ENCODE results near the gene NAV2.

NAV2 gene

DNA sequence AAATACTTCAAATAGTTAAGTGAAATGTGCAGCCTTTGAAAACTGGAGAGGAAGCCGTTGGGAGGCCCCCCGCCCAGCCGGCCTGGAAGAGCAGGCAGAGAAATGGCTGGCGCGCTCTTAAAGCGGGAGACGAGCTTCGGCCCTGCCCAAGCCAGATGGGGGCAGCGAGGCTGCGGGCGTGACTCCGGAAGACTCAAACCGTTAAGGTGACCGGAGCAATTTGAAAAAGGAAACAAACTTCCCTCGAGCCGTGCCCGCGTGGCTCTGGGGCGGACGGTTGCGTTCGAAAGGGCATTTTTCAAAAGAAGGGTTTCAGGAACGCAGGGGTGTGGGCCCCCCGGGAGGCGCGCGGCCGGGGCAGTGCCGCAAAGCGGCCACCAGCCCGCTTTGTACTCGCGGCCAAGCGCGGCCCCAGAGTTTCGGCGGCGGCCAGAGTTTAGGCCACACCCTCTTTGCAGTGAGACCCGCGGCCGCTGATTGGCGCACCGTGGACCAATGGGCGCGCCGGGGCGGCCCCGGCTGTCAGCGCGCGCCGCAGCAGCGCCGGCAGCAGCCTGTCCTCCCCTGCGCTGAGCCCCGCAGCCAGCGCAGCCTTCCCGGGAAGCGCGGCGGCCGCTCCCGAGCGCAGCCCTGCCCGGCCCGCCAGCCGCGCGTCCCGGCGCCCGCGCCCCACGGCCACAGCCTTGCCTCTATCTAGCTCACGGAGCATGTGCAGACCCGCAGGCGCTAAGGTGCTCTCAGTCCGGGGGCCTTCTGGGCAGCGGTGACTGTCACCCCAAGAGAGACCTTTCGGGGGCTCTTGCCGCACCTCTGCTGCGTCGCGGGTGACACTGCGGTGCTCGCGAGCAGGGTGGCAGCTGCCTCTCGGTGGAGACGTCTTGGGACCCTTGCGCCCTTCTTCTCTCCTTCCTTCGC, at the start of gene NAV2:
Gene NAV2 (plus strand): TSS at position 557 of the 915 bp plus-strand sequence. CDS start 859 bp downstream, outside the sequence.
- H3K4me3 ChIP-seq (ENCODE audit: low read depth, low read length): peak within 1 kb of the TSS; percentile 44

GRCh38 chr11:19663206-19663605, 49.4 kb upstream of the NAV2 start:
- H3K4me3 ChIP-seq (ENCODE audit: low read depth, low read length): no peak overlapping the region

DNA sequence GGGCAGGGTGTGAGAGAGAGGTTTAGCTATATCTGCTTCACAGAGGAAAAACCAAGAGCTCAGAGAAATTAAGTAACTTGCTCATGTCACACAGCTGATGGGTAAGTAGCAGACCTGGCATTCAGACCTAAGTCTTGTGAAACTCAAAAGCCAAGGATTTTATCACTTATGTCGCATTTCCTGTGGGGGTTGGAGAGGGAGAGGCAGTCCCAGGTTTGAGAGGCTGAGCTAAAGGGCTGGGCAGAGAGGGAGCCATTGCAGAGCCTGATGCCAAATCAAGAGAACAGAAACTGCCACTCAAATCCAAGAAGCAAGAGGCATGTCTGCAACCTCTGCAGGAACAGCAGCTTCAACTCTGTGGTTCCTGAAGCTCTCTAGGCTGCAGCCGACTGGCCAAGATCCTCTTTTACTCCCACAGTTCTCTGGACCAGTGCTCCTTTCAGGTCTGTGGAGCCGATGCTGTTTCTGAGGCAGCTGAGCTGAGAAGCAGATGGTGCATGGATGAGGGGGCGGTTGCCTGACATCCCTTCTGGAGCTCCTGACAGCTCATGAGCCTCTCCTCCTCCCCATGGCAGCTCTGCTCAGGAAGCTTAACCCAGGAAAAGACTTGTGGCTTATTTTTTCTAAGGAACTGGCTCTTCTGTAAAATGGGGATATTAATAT, 47.6 kb upstream of the NAV2 start:
- H3K4me3 ChIP-seq (ENCODE audit: low read depth, low read length): no peak overlapping the region

DNA sequence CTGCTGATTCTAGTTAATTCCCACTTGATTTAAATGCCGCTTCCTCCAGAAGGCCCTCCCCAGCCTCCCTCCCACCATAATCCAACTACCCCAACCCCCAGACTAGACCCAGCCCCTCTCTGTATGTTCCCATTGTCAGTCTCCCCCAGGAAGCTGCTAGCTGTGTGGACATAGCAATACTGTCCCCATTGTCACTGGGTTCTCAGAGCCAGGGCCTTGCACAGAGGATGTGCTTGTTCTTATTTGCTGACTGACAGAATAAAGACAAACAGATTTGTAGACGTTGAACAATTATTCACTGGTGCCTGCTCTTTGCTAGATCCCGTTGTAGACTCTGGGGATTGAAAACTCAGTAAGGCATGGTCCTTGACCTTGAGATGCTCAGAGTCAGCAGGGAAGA, 45.7 kb upstream of the NAV2 start:
- no peak overlapping the region for H3K4me3 ChIP-seq (ENCODE audit: low read depth, low read length)

DNA sequence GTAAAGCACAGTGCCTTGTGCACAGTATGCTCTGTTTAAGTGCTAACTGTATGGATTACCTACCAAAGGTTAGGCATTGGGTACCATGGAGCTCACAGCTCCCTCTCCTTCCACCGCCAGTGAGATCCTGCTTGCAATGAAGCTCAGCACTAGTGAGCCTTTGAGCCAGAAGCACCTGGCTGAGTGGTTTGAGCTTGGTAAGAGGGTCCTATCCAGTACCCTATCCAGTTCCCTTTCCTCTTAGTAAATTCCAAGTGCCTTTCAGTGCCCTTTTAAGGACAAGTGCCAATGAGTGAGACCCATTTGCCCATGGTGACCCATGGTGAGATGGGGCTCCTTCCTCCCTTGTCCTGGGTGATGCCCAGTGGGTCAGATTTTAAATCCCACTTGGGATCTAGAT, 43.1 kb upstream of the NAV2 start:
- H3K4me3 ChIP-seq (ENCODE audit: low read depth, low read length): no peak overlapping the region

GRCh38 chr11:19670030-19670791, 42.4 kb upstream of the NAV2 start:
- no peak overlapping the region for H3K4me3 ChIP-seq (ENCODE audit: low read depth, low read length)

DNA sequence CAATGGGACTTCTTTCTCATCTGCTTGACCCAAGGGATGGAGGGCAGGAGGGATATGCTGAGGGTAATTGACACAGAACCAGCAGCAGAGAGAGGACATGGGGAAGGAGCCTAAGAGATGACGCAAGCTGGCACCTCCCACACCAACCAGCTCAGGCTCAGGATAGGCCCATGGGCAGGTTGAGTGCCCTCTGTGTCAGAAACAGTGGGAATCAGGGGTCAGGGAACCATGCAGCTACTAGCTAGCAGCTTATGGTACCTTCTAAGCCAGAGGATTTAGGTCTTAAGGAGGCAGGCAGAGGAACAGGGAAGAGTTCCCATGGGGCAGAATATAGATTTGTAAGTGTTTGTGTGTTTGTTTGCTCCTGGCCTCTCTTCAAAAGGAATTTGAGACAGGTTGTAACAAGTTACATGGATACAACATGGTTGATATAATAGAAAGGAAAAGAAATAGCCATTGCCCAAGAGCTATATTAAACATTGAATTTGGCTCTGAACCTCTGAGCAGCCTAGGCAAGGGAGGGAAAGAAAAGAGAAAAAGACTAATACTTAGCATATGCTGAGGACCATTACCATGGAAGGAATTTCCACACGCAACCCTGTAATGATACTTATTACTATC, 39.9 kb upstream of the NAV2 start:
- H3K4me3 ChIP-seq (ENCODE audit: low read depth, low read length): no peak overlapping the region

GRCh38 chr11:19673924-19674729, 38.5 kb upstream of the NAV2 start:
- H3K4me3 ChIP-seq (ENCODE audit: low read depth, low read length): no peak overlapping the region

- no peak overlapping the region for H3K4me3 ChIP-seq (ENCODE audit: low read depth, low read length)
Observed at GRCh38 chr11:19674836-19675235, 37.8 kb upstream of the NAV2 start.

GRCh38 chr11:19675397-19675796, 37.2 kb upstream of the NAV2 start:
- H3K4me3 ChIP-seq (ENCODE audit: low read depth, low read length): no peak overlapping the region

DNA sequence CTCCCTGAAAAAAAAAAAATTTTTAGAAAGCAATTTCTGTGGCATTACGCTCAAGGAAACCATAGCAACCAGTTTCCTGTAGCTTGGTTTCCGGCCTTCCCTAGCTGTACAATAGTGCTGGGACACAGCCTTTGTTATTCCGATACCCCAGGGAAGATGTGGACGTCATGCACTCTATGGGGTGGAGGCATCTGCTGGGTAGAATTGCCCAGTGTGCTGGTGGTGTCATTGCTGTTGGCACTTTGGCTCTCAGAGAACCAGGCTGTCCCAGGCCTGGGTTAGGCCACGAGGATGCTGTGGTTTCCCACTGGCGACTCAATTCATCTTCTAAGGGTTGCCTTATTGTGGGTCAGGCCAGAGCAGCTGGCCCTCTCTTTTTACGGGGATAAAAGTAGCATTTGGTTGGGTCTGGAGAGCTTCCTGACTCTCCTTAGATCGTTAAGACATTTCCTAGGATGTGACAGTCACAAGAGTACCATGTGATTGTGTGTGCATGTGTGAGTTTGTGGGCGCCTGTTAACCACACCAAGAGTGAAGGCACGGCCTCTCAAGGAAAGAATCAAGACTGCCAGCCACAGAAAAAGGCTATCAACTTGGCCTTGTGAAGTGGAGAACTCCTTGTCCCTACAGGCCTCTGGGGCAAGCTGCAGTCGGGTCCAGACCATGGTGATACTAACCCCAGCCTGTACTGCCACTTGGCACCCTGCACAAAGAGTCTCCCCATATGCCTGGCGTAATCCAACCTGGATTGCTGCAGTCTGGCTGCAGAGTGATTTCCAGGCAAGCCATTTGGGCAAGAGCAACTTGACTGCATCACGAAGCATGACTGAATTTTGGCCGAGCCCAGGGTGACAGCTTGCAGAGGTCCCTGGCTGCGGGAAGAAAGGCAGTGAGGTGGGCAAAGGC, 35.9 kb upstream of the NAV2 start:
- H3K4me3 ChIP-seq (ENCODE audit: low read depth, low read length): no peak overlapping the region

DNA sequence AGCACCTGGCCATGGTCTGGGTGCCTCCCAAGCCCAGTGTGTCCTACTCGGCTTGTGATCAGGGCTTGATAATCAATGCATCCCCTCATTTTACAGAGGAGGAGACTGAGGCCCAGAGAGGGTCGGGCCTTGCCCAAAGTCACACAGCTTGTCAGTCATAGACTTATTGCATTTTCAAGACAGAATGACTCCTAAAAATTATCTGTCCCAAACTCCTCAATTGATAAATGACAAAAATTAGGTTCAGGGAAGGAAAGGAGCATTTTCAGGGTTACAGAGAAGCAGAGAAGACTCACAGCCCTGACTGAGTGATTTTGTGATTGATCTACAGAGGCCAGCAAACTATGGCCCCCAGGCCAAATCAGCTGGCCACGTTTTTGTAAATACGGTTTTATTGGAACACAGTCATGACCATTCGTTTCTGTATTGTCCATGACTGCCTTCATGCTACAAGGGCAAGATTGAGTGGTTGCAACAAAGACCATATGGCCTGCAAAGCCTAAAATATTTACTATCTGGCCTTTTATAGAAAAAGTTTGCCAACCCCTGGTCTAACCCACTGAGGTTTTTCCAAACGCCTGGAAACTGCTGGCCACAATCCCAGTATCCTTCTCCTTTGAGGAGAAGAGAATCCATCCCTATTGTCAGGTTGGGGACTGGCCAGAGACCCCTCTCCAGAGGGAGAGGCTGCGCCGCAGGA, 35.1 kb upstream of the NAV2 start:
- no peak overlapping the region for H3K4me3 ChIP-seq (ENCODE audit: low read depth, low read length)

- no peak overlapping the region for H3K4me3 ChIP-seq (ENCODE audit: low read depth, low read length)
Observed at GRCh38 chr11:19679952-19680828, 32.4 kb upstream of the NAV2 start.

- H3K4me3 ChIP-seq (ENCODE audit: low read depth, low read length): no peak overlapping the region
Observed at GRCh38 chr11:19680829-19681368, 31.7 kb upstream of the NAV2 start.

DNA sequence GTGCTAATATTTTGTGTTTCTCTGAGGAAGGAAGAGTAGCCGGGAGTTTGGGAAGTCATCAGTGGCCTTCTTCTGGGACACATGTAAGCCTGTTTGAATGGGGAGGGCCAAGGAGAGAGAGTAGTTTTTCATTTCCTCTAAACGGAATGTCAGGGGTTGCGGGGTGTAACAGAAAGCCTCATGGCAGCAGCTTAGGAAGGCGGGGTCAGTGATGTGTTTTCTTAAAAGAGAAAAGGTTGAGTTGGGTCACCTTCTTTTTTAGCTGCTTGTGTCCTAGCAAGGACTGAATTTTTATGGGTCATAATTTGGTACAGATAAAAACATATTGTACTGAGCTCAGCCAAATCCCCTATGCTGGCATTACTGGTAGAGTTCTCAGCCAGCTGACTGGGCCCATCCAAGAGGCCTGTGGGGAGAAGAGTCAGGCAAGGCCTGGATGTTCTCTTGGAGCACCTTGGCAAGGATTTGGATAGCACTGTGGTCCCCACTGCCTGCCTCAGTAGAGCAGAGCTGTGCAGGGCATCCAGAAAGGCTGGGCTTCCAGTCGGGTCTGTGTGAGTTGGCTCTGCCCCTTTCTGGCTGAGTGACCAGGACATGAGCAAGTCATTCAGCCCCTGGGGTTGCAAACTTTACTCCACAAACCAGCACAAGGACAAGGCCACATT, 29.4 kb upstream of the NAV2 start:
- H3K4me3 ChIP-seq (ENCODE audit: low read depth, low read length): no peak overlapping the region

- H3K4me3 ChIP-seq (ENCODE audit: low read depth, low read length): no peak overlapping the region
Observed at GRCh38 chr11:19683862-19684491, 28.7 kb upstream of the NAV2 start.

Measured in iPS-11a (cell line).